Retinal pigment epithelial cell (primary cell): Measurements from ENCODE around the gene DCST1.
A peak's percentile ranks its signal among the peaks of the same experiment; 100 is the strongest.

ENCODE experiments used
- DNase-seq: peaks from one replicate; pipeline ENCODE4 v3.0.0-alpha.2; 2010; ENCODE audit warnings: low read depth
- H3K4me3 ChIP-seq: 2 replicates; pipeline ENCODE4 v1.5.1; 2011; ENCODE audit warnings: mild to moderate bottlenecking, low read length, control low read depth, moderate library complexity
- CTCF ChIP-seq: conservative IDR thresholded peaks from 2 replicates; pipeline ENCODE4 v1.5.1; 2011; ENCODE audit warnings: low read depth, low read length, control low read depth, inconsistent platforms

Gene DCST1

GRCh38 chr1:155051777-155052398 is 18.3 kb downstream of the DCST1 start:
- peak overlapping the region; percentile 78 for H3K4me3 ChIP-seq
- no peak for DNase-seq
- no peak for TF ChIP-seq CTCF

GRCh38 chr1:155052439-155053395 is 19.1 kb downstream of the DCST1 start:
- TF ChIP-seq CTCF: peak; percentile 63
- DNase-seq: no peak
- H3K4me3 ChIP-seq: peak overlapping the region; percentile 78

- no peak for TF ChIP-seq CTCF
- no peak overlapping the region for H3K4me3 ChIP-seq
- no peak for DNase-seq
These were observed 20.0 kb downstream of the DCST1 start for GRCh38 chr1:155053531-155054105.

- TF ChIP-seq CTCF: no peak
- H3K4me3 ChIP-seq: no peak overlapping the region
- DNase-seq: no peak
These were observed 23.5 kb downstream of the DCST1 start for GRCh38 chr1:155057104-155057503.

- no peak overlapping the region for H3K4me3 ChIP-seq
- no peak for DNase-seq
- TF ChIP-seq CTCF: no peak
These were observed 24.2 kb downstream of the DCST1 start for GRCh38 chr1:155057788-155058211.

- H3K4me3 ChIP-seq: no peak overlapping the region
- TF ChIP-seq CTCF: no peak
- DNase-seq: no peak
These were observed 27.1 kb downstream of the DCST1 start for GRCh38 chr1:155060736-155061135.
